BLaER1 treated with 17β-estradiol and CSF1 and Interleukin-3, amounts not matched to agents 10 nM and 100 nM (cell line): ENCODE data around the gene FGF2.
"Not testable (repeated sequence)": the region's sequence is repeated elsewhere in the genome, so short reads cannot be mapped to it uniquely, and the experiment has no call there.

Experiments
- H3K27ac ChIP-seq, 11 experiments: shearing (Covaris generic); formaldehyde crosslinking; 2 replicates each; pipeline ENCODE4 v1.8.1; 2022
- H3K27me3 ChIP-seq, 11 experiments: shearing (Covaris generic); formaldehyde crosslinking; 2 replicates each; pipeline ENCODE4 v1.8.1; 2022
- H3K36me3 ChIP-seq, 11 experiments: shearing (Covaris generic); formaldehyde crosslinking; 2 replicates each; pipeline ENCODE4 v1.8.1; 2022
- H3K4me1 ChIP-seq, 10 experiments: shearing (Covaris generic); formaldehyde crosslinking; 2 replicates each; pipeline ENCODE4 v1.8.1; 2022
- H3K4me2 ChIP-seq, 11 experiments: shearing (Covaris generic); formaldehyde crosslinking; 2 replicates each; pipeline ENCODE4 v1.8.1; 2022
- H3K4me3 ChIP-seq, 10 experiments: shearing (Covaris generic); formaldehyde crosslinking; 2 replicates each; pipeline ENCODE4 v1.8.1; 2022
- H3K9ac ChIP-seq, 11 experiments: shearing (Covaris generic); formaldehyde crosslinking; 2 replicates each; pipeline ENCODE4 v1.8.1; 2022
- H3K9me3 ChIP-seq, 11 experiments: shearing (Covaris generic); formaldehyde crosslinking; replicated peaks in 1 of 11; 2 replicates each; pipeline ENCODE4 v1.8.1; 2022
- H4K20me1 ChIP-seq, 11 experiments: shearing (Covaris generic); formaldehyde crosslinking; 2 replicates each; pipeline ENCODE4 v1.8.1; 2022
- Cebpa-rat ChIP-seq, 11 experiments: shearing (Covaris generic); IDR thresholded peaks; 2 replicates each; pipeline ENCODE4 v1.8.1; 2022

The FGF2 gene

GRCh38 chr4:122851568-122851967 lies 24.9 kb downstream of the FGF2 start:
- Histone ChIP-seq H3K4me1 (no peaks in the 10 kb centered on the region), H3K9ac (no peak overlapping the region), H3K4me3 (no peak overlapping the region), H3K4me2 (no peak overlapping the region), H3K9me3 (no peaks in the 10 kb centered on the region), H4K20me1 (no peaks in the 10 kb centered on the region), H3K36me3 (no peaks in the 10 kb centered on the region), H3K27me3 (no peaks in the 10 kb centered on the region), H3K27ac (no peak overlapping the region)
- TF ChIP-seq Cebpa-rat (IDR thresholded peaks at IDR 0.05): no peak

DNA sequence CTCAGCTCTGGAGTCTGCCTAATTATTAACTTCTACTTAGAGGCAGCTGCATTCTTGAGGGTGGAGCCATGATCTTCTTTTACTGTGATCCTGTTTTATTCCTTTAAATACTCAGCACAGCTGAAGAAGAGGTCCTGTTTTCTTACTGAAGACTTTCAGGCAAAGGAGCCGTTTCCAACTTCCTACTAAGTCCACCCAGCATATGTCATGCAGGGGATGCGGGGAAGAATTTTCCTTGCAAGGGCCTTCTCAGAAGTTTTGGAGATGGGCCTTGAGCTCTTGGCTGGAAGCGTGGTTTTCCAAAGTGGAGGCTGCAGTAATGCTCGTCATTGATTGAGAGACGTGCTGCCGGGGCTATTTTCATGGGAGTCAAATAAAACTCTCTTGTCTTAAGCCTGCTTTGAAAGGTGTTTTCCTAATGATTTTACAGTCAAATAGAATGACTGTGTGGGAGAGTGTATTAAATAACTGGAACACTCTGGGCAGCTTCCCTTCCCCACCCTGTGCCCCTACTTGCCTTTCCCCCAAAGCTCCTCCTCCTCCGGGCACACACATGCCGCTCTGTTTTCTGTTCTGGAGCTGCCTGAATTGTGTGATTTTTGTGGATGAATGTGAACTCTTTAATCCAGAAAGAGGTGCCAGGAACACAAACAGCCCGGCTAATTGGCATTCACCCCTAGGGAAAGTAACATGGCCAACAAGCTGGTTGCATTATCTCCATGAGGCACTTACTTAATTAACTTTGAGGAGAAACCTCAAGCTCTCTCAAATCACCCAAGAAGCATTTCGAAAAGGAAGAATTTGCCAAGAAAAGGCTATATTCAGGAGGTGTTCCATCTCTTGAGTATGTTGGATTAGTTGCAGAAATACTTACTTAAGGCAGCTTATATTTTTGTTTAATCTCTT lies 28.1 kb downstream of the FGF2 start:
- H3K9ac ChIP-seq: no peak overlapping the region
- no peaks in the 10 kb centered on the region for H4K20me1 ChIP-seq
- H3K4me3 ChIP-seq: no peak overlapping the region
- no peaks in the 10 kb centered on the region for H3K27me3 ChIP-seq
- no peaks in the 10 kb centered on the region for H3K36me3 ChIP-seq
- no peak overlapping the region for H3K27ac ChIP-seq
- TF ChIP-seq Cebpa-rat (IDR thresholded peaks at IDR 0.05): no peak
- no peaks in the 10 kb centered on the region for H3K9me3 ChIP-seq
- no peak overlapping the region for H3K4me2 ChIP-seq
- H3K4me1 ChIP-seq: no peaks in the 10 kb centered on the region

GRCh38 chr4:122855353-122855890 lies 28.8 kb downstream of the FGF2 start:
- no peaks in the 10 kb centered on the region for H3K36me3 ChIP-seq
- no peak overlapping the region for H3K9ac ChIP-seq
- no peaks in the 10 kb centered on the region for H4K20me1 ChIP-seq
- no peaks in the 10 kb centered on the region for H3K27me3 ChIP-seq
- no peak overlapping the region for H3K27ac ChIP-seq
- H3K4me2 ChIP-seq: no peak overlapping the region
- H3K9me3 ChIP-seq: no peaks in the 10 kb centered on the region
- TF ChIP-seq Cebpa-rat (IDR thresholded peaks at IDR 0.05): no peak
- H3K4me1 ChIP-seq: no peaks in the 10 kb centered on the region
- H3K4me3 ChIP-seq: no peak overlapping the region

DNA sequence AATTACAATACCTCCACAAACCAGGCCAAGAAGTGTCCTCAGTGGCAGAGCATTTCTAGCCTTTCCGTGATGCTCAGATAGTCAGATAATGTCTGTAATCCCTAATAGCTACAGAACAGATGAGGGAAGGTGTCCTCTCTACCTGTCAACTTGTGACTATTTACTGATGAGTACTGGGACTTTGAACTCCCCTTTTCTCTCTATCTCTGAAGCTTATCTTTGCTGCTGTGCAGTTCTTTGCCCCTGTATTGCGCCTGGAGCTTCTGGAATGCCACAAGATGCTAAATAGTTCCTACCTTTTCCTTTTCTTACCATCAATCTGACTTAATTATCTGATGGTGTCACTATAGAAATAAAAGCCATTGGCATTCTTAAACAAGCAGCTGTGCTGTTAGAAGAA lies 30.5 kb downstream of the FGF2 start:
- Histone ChIP-seq H3K4me1 (no peaks in the 10 kb centered on the region), H3K27ac (no peak overlapping the region), H3K4me2 (no peak overlapping the region), H3K36me3 (no peaks in the 10 kb centered on the region), H3K4me3 (no peak overlapping the region), H3K27me3 (no peaks in the 10 kb centered on the region), H4K20me1 (no peaks in the 10 kb centered on the region), H3K9ac (no peak overlapping the region), H3K9me3 (no peaks in the 10 kb centered on the region)
- no peak for TF ChIP-seq Cebpa-rat (IDR thresholded peaks at IDR 0.05)

DNA sequence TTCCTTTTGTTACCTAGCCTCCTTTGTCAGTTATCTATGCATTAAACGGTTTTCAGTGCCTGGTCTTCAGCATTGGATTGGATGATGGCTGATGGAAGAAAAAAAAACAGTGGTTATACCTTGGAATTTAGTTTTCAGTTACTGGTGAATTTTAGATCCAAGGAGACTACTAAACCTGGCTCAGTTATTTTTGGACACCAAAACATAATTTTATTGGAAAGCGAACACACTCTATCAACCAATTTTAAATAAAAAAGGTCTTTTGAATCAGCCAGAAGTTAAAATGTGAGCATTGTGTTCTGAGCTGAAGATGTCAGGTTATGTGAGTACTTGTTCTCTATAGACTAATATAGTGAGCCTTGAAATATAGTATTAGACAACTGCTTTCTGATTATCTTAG lies 32.1 kb downstream of the FGF2 start:
- H3K9me3 ChIP-seq: no peaks in the 10 kb centered on the region
- TF ChIP-seq Cebpa-rat (IDR thresholded peaks at IDR 0.05): no peak
- H3K27me3 ChIP-seq: no peaks in the 10 kb centered on the region
- H3K36me3 ChIP-seq: no peaks in the 10 kb centered on the region
- no peak overlapping the region for H3K4me3 ChIP-seq
- H3K9ac ChIP-seq: no peak overlapping the region
- H3K27ac ChIP-seq: no peak overlapping the region
- no peak overlapping the region for H3K4me2 ChIP-seq
- H4K20me1 ChIP-seq: no peaks in the 10 kb centered on the region
- no peaks in the 10 kb centered on the region for H3K4me1 ChIP-seq

DNA sequence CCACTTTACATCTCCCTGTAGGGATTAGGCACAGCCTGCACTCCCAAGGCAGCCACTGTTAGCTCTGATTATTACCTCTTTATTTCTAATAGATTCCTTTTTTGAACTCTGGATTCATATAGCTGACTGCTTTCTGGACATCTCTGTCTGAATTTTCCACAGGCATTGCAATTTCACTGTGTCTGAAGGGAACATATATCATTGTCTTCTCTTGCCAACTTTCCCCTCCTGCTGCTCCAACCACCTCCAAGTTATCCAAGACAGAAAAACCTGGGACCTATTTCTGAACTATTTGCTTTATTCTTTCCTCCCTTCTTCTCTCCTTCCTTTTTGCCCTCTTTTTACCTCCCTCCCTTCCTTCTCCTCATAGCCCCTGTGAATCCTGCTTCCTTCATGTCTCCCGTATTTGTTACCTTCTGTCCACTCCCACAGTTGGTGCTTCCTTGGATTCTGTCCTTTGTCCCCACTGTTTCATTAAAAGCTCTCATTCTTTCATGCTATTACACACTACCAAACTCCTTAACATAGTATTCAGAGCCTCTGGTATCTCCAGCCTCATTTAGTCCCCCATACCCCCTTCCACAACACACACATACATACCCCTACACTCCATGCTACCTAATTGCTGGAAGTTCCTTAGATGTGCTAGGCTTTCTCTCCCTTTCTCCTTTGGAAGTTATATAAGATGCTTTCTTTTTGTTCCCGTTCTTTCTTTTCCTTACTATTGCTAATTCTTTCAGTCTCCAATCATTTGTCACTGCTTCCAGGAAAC lies 34.7 kb downstream of the FGF2 start:
- Histone ChIP-seq H3K9me3 (no peaks in the 10 kb centered on the region), H3K4me3 (no peak overlapping the region), H3K9ac (no peak overlapping the region), H3K4me2 (no peak overlapping the region), H3K4me1 (no peaks in the 10 kb centered on the region), H3K27me3 (no peaks in the 10 kb centered on the region), H3K27ac (no peak overlapping the region), H4K20me1 (no peaks in the 10 kb centered on the region), H3K36me3 (no peaks in the 10 kb centered on the region)
- no peak for TF ChIP-seq Cebpa-rat (IDR thresholded peaks at IDR 0.05)

DNA sequence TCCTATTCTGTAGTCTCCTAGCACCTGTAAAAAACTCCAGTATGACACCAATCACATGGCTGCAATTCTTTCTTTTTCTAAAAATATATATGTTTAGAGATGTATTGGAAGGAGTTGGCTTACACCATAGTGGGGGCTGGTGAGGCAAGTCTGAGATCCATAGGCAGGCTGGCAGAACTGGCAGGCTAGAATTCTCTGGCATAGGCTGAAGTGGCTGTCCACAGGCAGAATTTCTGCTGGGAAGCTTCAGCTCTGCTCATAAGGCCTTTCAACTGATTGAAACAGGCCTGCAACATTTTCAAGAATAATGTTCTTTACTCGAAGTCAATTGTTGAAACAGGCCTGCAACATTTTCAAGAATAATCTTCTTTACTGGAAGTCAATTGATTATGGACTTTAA lies 37.0 kb downstream of the FGF2 start:
- Histone ChIP-seq H3K36me3 (no peaks in the 10 kb centered on the region), H3K4me2 (no peak overlapping the region), H4K20me1 (no peaks in the 10 kb centered on the region), H3K4me1 (no peaks in the 10 kb centered on the region), H3K4me3 (no peak overlapping the region), H3K9me3 (peaks cover 0 to 6% (median 0%) of the 10 kb centered on the region in 11 experiments; a peak in 1 of 22 replicates), H3K27ac (no peak overlapping the region), H3K27me3 (no peaks in the 10 kb centered on the region), H3K9ac (no peak overlapping the region)
- TF ChIP-seq Cebpa-rat (IDR thresholded peaks at IDR 0.05): no peak

GRCh38 chr4:122865425-122865824 lies 38.8 kb downstream of the FGF2 start:
- no peak overlapping the region for H3K9ac ChIP-seq
- H3K27me3 ChIP-seq: no peaks in the 10 kb centered on the region
- no peaks in the 10 kb centered on the region for H3K4me1 ChIP-seq
- no peak for TF ChIP-seq Cebpa-rat (IDR thresholded peaks at IDR 0.05)
- H3K4me2 ChIP-seq: no peak overlapping the region
- H3K27ac ChIP-seq: no peak overlapping the region
- H3K36me3 ChIP-seq: no peaks in the 10 kb centered on the region
- no peak overlapping the region for H3K4me3 ChIP-seq
- H3K9me3 ChIP-seq: peaks cover 0 to 7% (median 0%) of the 10 kb centered on the region in 11 experiments; a peak in 2 of 22 replicates
- no peaks in the 10 kb centered on the region for H4K20me1 ChIP-seq

GRCh38 chr4:122868235-122868634 lies 41.6 kb downstream of the FGF2 start:
- H3K4me3 ChIP-seq, H3K4me2 ChIP-seq, H4K20me1 ChIP-seq, H3K4me1 ChIP-seq, H3K27ac ChIP-seq, H3K9ac ChIP-seq, H3K27me3 ChIP-seq, H3K36me3 ChIP-seq, H3K9me3 ChIP-seq: not testable (repeated sequence)
